OCI-LY1 (cell line): Measurements from ENCODE around the gene ZFYVE19.
A peak's percentile ranks its signal among the peaks of the same experiment; 100 is the strongest.

Experiments used
- H2AFZ ChIP-seq: fragments of 200-600 bp; sonication (generic), shearing (Covaris generic); 2 replicates; pipeline ENCODE4 v1.6.0; 2014; ENCODE audit warnings: antibody characterized with exemption, mild to moderate bottlenecking, low read length
- H3F3A ChIP-seq: fragments of 200-600 bp; sonication (generic), shearing (Covaris generic); 2 replicates; pipeline ENCODE4 v1.6.0; 2014; ENCODE audit warnings: mild to moderate bottlenecking, antibody characterized with exemption, low read length, moderate library complexity; ENCODE audit not compliant: insufficient read depth
- H3K27ac ChIP-seq: fragments of 200-600 bp; sonication (generic); 2 replicates; pipeline ENCODE4 v1.5.1; 2014; ENCODE audit warnings: low read length, mixed run types, mild to moderate bottlenecking, low read depth; ENCODE audit not compliant: poor library complexity, severe bottlenecking
- H3K27me3 ChIP-seq: fragments of 200-600 bp; sonication (generic); 2 replicates; pipeline ENCODE4 v1.6.0; 2014; ENCODE audit warnings: antibody characterized with exemption, mild to moderate bottlenecking, low read length, moderate library complexity; ENCODE audit not compliant: insufficient read depth
- H3K36me3 ChIP-seq: fragments of 200-600 bp; sonication (generic); 2 replicates; pipeline ENCODE4 v1.6.1; 2014; ENCODE audit warnings: mild to moderate bottlenecking, antibody characterized with exemption, low read length, moderate library complexity, mixed read lengths; ENCODE audit not compliant: insufficient read depth
- H3K4me1 ChIP-seq: fragments of 200-600 bp; sonication (generic); 2 replicates; pipeline ENCODE4 v1.5.1; 2014; ENCODE audit warnings: mild to moderate bottlenecking, low read length, moderate library complexity; ENCODE audit not compliant: insufficient read depth, severe bottlenecking
- H3K4me2 ChIP-seq: fragments of 200-600 bp; sonication (generic), shearing (Covaris generic); 2 replicates; pipeline ENCODE4 v1.6.1; 2014; ENCODE audit warnings: low read length
- H3K4me3 ChIP-seq: fragments of 200-600 bp; sonication (generic); 2 replicates; pipeline ENCODE4 v1.5.1; 2014; ENCODE audit warnings: low read length, low read depth, mild to moderate bottlenecking, mixed read lengths; ENCODE audit not compliant: poor library complexity, severe bottlenecking
- H3K79me2 ChIP-seq: fragments of 200-600 bp; shearing (Covaris generic); 2 replicates; pipeline ENCODE4 v1.6.1; 2016; ENCODE audit warnings: mixed run types, low read length, mixed read lengths; ENCODE audit not compliant: insufficient read depth
- H3K9ac ChIP-seq: fragments of 200-600 bp; sonication (generic), shearing (Covaris generic); 2 replicates; pipeline ENCODE4 v1.6.1; 2014; ENCODE audit warnings: mild to moderate bottlenecking, low read length, mixed read lengths
- H3K9me2 ChIP-seq: fragments of 200-600 bp; sonication (generic), shearing (Covaris generic); 2 replicates; pipeline ENCODE4 v1.6.1; 2014; ENCODE audit warnings: low read depth, mild to moderate bottlenecking, low read length, mixed read lengths
- H3K9me3 ChIP-seq: fragments of 200-600 bp; shearing (Covaris generic); 2 replicates; pipeline ENCODE4 v1.6.1; 2014; ENCODE audit warnings: low read length, mixed read lengths
- H4K20me1 ChIP-seq: fragments of 200-600 bp; sonication (generic), shearing (Covaris generic); 2 replicates; pipeline ENCODE4 v1.6.0; 2016; ENCODE audit warnings: mild to moderate bottlenecking, low read length; ENCODE audit not compliant: insufficient read depth
- EZH2 ChIP-seq: fragments of 200-600 bp; sonication (generic), shearing (Covaris generic); IDR thresholded peaks from 2 replicates; pipeline ENCODE4 v1.8.0; 2017; ENCODE audit warnings: borderline replicate concordance, mixed run types, mild to moderate bottlenecking, antibody characterized with exemption, low read length, moderate library complexity, mixed read lengths
- TF ChIP-seq, protein P1 (sequence below): fragments of 200-600 bp; sonication (generic), shearing (Covaris generic); IDR thresholded peaks from 2 replicates; pipeline ENCODE4 v1.5.1; 2017; ENCODE audit warnings: mild to moderate bottlenecking, antibody characterized with exemption, low read length, moderate library complexity, mixed read lengths

ZFYVE19 gene

GRCh38 chr15:40769274-40770146 lies 37.4 kb upstream of the ZFYVE19 start, which contains the start of gene C15orf62:
C15orf62 (plus strand) TSS chr15:40769980; CDS start chr15:40770496, 516 bp downstream.
- H3K27ac ChIP-seq: peak within 1 kb of the TSS; percentile 89
- no peaks in the 10 kb centered on the region for H3K9me3 ChIP-seq
- H3K27me3 ChIP-seq: no peaks in the 10 kb centered on the region
- H3F3A ChIP-seq: no peaks in the 10 kb centered on the region
- H3K9me2 ChIP-seq: no peaks in the 10 kb centered on the region
- peaks cover 44% of the 10 kb centered on the region for H3K4me1 ChIP-seq
- peaks cover 18% of the 10 kb centered on the region; the same call in 1 of the 2 replicates for H3K36me3 ChIP-seq
- peak within 1 kb of the TSS; percentile 45; the same call in 1 of the 2 replicates for H3K9ac ChIP-seq
- peak within 1 kb of the TSS; percentile 33 for H3K4me3 ChIP-seq
- no peaks in the 10 kb centered on the region for H3K79me2 ChIP-seq
- no peaks in the 10 kb centered on the region for H4K20me1 ChIP-seq
- peak within 1 kb of the TSS; percentile 43 for H3K4me2 ChIP-seq
- no peak for TF ChIP-seq EZH2
- TF ChIP-seq, protein P1, sequence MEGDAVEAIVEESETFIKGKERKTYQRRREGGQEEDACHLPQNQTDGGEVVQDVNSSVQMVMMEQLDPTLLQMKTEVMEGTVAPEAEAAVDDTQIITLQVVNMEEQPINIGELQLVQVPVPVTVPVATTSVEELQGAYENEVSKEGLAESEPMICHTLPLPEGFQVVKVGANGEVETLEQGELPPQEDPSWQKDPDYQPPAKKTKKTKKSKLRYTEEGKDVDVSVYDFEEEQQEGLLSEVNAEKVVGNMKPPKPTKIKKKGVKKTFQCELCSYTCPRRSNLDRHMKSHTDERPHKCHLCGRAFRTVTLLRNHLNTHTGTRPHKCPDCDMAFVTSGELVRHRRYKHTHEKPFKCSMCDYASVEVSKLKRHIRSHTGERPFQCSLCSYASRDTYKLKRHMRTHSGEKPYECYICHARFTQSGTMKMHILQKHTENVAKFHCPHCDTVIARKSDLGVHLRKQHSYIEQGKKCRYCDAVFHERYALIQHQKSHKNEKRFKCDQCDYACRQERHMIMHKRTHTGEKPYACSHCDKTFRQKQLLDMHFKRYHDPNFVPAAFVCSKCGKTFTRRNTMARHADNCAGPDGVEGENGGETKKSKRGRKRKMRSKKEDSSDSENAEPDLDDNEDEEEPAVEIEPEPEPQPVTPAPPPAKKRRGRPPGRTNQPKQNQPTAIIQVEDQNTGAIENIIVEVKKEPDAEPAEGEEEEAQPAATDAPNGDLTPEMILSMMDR: no peak
- no peak within 1 kb of the TSS for H2AFZ ChIP-seq

DNA sequence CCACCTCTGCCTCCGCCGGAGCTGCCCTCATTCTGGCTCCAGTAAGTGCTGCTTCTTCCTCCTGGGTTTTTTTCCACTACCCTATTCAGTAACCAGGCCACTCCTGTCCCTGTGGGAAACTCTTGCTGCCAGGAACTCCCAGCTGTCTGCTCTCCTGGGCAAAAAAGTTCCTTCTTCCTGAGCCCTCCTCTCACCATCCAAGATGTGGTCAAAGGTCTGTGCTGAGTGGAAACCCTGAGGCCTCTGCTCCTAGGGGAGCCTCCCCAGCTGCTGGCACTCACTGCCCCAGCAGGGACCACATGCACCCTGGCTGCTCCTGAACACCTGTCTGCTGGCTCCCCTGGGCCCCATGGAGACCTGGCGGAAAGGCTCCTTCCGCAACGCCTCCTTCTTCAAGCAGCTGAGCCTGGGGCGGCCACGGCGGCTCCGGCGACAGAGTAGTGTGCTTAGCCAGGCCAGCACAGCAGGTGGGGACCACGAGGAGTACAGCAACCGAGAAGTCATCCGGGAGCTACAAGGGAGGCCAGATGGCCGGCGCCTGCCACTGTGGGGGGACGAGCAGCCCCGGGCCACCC lies 36.7 kb upstream of the ZFYVE19 start:
- no peaks in the 10 kb centered on the region for H3K27me3 ChIP-seq
- H3K4me2 ChIP-seq: peak overlapping the region; percentile 43
- no peaks in the 10 kb centered on the region for H3F3A ChIP-seq
- no peaks in the 10 kb centered on the region for H3K9me3 ChIP-seq
- no peaks in the 10 kb centered on the region for H3K9me2 ChIP-seq
- H3K79me2 ChIP-seq: no peaks in the 10 kb centered on the region
- H2AFZ ChIP-seq: no peak overlapping the region
- peak overlapping the region; percentile 33 for H3K4me3 ChIP-seq
- H3K4me1 ChIP-seq: peaks cover 37% of the 10 kb centered on the region
- no peak for TF ChIP-seq EZH2
- TF ChIP-seq, protein P1: no peak
- no peaks in the 10 kb centered on the region for H4K20me1 ChIP-seq
- H3K9ac ChIP-seq: peak overlapping the region; percentile 26; the same call in 1 of the 2 replicates
- peak overlapping the region; percentile 89 for H3K27ac ChIP-seq
- peaks cover 24% of the 10 kb centered on the region; the same call in 1 of the 2 replicates for H3K36me3 ChIP-seq

DNA sequence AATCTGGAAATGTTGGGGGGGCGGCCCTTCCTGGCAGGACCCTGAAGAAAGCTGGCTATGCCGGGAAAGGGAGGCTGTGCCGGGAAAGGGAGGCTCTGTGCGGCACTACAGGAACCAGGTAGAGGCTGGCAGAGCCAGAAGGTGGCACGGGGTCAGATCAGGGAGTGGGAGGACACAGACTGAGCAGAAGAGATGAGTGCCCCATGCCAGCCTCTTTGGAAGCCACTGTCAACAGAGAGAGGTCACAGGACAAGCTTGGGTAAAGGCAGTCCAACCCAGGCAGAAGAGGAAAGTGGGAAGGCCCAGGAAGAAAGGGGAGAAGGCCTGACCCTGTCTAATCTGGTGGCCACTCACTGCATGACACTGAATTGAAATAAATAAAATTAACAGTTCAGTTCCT lies 35.6 kb upstream of the ZFYVE19 start:
- Histone ChIP-seq H3K27me3 (no peaks in the 10 kb centered on the region), H3F3A (no peaks in the 10 kb centered on the region), H3K9me2 (no peaks in the 10 kb centered on the region), H3K79me2 (no peaks in the 10 kb centered on the region), H3K9ac (no peak overlapping the region), H3K4me2 (no peak overlapping the region), H3K4me1 (peaks cover 31% of the 10 kb centered on the region), H3K36me3 (peaks cover 34% of the 10 kb centered on the region; the same call in 1 of the 2 replicates), H3K9me3 (no peaks in the 10 kb centered on the region), H3K27ac (peak overlapping the region; percentile 89), H4K20me1 (no peaks in the 10 kb centered on the region), H3K4me3 (no peak overlapping the region), H2AFZ (no peak overlapping the region)
- TF ChIP-seq EZH2: no peak
- TF ChIP-seq, protein P1: no peak
